Raji (cell line): ENCODE data around the gene TACC2.

Source experiments
- POLR2A ChIP-seq: IDR thresholded peaks from 2 replicates; pipeline ENCODE4 v1.6.1; 2011; ENCODE audit warnings: low read depth, low read length, control low read depth; ENCODE audit not compliant: insufficient read depth

Gene TACC2

GRCh38 chr10:122113161-122113944 lies 124.4 kb downstream of the TACC2 start:
- TF ChIP-seq POLR2A = no peak

- TF ChIP-seq POLR2A = no peak
Measured at GRCh38 chr10:122113945-122114747, 125.2 kb downstream of the TACC2 start.

- TF ChIP-seq POLR2A = no peak
Measured at GRCh38 chr10:122115874-122116273, 126.9 kb downstream of the TACC2 start.

GRCh38 chr10:122116331-122116730 lies 127.4 kb downstream of the TACC2 start:
- no peak for TF ChIP-seq POLR2A

GRCh38 chr10:122117475-122117874 lies 128.5 kb downstream of the TACC2 start:
- TF ChIP-seq POLR2A = no peak

DNA sequence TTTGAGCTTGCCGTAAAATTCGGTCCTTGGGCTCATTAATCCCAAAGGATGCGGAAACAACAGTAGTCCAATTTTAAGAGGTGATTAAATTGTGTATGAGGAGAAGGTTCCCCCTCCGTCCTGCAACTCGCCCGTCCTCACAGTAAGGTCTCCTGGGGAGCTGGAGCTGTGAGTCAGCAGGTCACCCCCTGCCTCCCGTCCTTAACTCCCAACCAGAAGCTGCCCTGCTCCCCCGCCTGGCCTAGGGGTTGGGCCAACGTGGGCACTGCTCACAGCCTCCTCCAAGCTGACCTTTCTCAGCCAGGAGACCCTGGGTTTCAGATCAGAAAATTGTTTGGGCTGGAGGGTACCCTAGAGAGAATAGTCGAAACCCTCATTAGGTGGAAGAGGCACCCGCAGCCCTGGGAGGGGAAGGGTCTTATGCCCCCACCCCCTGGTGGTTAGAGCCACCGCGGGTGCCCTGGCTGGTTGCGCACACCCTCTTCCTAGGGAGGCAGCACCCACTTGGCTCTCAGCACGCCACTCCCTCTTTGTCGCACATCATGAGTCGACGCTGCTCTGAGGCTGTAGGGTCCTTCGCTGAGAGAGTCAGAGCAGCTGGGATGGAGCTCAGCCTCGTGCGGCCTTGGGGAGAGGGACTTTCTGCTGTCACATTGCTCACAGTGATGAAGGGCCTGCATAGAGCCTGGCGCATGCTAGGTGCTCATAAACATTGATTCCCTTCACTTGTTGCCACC lies 131.2 kb downstream of the TACC2 start:
- no peak for TF ChIP-seq POLR2A

DNA sequence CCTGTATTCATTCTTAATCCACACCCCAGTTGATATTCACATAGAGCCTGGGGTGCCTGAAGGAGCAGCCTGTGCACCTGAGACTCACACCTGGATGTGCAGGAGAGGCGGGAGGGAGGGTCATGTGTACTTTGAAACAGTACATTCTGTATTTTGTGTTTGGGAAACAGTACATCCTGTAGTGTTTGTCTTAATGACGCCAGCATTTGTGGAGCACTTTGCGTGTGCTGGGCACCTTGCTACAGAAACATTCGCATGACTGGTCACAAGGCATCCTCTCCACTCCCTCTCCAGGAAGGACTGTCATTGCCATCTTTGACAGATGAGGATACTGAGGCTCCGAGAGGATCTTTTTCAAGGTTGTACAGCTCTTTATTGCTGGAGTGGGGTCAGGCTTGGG lies 132.1 kb downstream of the TACC2 start:
- TF ChIP-seq POLR2A = no peak

- no peak for TF ChIP-seq POLR2A
Measured at GRCh38 chr10:122122493-122122892, 133.5 kb downstream of the TACC2 start.

DNA sequence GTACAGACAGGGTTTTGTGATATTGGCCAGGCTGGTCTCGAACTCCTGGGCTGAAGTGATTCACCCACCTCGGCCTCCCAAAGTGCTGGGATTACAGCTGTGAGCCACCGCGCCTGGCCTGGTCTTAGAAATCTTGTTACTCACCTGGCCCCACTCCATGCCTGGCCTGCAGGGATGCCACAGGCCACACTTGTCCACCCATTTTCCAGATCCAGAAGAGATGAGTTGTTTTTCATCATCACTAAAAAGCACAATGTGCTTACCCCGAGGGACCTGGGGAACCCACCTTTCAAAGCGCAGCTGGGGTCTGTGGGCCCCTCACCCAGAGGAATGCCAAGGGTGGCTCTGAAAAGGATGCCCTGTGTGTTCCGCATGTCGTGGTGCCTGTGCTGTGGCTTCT lies 134.2 kb downstream of the TACC2 start:
- no peak for TF ChIP-seq POLR2A

DNA sequence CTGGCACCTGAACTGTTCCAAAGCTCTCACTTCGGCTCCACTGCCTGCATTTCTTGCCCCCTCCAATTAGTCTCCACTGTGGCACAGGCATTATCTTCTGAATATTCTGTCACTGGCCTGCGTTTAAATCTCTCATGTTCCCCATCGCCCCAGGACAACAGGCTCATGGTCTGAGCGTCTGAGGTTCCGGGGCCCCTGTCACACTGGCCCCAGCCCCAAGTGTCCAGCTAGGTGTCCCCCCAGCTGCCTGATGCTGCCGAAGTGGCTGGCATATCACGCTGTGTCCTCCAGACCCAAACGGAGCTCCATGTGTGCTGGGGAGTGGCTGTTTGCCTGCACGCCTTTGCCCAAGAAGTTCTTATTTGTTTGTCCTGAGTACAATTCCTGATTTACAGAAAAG lies 135.4 kb downstream of the TACC2 start:
- TF ChIP-seq POLR2A = no peak

- TF ChIP-seq POLR2A = no peak
Measured at GRCh38 chr10:122124808-122125207, 135.8 kb downstream of the TACC2 start.

- TF ChIP-seq POLR2A = no peak
Measured at GRCh38 chr10:122126763-122127659, 138.0 kb downstream of the TACC2 start.

DNA sequence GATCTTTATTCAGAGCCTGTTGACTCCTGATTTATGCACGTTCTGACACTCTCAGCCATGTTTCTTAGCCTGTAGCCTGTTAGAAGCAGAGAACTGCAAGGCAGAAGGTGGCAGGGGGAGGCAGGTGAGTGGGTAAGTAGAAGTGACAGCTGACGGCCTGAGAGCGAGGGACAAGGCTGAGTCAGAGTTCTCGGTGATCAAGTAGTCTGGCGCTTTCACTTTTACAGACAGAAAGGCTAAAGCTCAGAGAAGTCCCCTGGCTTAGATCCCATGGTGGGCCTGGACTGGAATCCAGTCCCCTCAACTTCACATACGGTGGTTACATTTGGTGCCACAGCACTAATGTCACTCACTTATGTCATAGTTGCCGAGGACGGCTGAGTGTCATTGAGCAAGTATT lies 139.0 kb downstream of the TACC2 start:
- no peak for TF ChIP-seq POLR2A

DNA sequence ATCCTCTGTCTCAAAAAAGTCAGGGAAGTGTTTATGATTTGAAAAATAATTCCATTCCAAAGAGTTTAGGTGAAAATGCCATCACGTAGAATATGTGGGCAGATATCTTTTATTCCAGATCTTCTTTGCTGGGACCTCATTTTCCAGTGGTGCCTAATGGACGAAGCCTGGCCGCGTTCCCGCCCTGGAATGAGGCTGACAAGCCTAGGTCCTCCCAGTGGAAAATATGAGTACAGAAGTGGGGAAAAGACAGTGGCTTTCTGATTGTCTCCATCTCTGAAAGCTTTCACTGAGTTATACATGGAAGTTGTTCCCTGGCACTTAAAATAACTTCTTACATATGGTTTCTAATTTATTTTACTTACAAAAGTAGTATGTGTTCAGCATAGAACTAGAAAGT lies 139.4 kb downstream of the TACC2 start:
- no peak for TF ChIP-seq POLR2A
